Activated CD8-positive, alpha-beta memory T cell treated with anti-CD3 and anti-CD28 coated beads for 1 hour (primary cell): Measurements from ENCODE around the gene NTM.

Experiments
- DNase-seq, 2 donors: peaks; one replicate each; pipeline ENCODE4 v3.0.0-alpha.2; 2020; ENCODE audit warnings: low read depth in 1 of 2; ENCODE audit errors: extremely low read depth in 1 of 2

NTM gene

GRCh38 chr11:131632971-131633370, 262.6 kb downstream of the NTM start:
- DNase-seq: no peak

DNA sequence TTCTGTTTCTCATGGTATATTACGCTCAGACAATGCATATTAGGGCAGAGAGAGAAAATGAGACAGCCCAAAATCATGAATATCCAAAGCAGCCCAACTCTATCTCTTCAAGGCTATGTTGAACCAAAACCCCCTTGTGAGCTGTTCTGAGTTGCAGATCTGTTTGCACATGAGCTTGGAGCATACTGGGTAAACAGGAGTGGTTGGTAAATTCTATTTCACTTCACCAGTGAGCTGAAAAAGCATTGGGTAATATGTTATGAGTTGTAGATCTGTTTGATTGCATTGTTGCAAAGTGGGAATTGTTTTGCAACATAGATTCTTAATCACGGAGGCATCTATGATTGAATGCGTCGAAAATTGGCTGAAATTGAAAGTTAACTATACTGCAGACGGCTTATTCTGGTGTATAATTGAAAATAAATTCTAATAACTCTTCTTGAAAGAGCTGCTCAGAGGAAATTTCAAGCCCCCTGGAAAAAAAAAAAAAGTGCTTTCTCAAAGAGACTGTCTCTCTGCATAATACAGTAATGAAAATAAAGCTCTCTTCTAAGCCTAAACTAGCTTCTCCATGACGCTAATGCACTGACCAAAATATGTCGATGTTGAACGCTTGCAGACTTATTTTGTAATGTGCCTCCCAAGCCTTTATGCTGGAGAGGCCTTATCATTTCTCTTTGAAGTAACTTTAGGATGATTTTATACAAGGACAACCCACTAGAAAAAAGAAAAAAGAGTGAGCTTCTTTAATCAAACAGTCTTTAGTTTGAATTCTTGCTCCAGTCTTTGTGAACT, 263.7 kb downstream of the NTM start:
- no peak for DNase-seq

DNA sequence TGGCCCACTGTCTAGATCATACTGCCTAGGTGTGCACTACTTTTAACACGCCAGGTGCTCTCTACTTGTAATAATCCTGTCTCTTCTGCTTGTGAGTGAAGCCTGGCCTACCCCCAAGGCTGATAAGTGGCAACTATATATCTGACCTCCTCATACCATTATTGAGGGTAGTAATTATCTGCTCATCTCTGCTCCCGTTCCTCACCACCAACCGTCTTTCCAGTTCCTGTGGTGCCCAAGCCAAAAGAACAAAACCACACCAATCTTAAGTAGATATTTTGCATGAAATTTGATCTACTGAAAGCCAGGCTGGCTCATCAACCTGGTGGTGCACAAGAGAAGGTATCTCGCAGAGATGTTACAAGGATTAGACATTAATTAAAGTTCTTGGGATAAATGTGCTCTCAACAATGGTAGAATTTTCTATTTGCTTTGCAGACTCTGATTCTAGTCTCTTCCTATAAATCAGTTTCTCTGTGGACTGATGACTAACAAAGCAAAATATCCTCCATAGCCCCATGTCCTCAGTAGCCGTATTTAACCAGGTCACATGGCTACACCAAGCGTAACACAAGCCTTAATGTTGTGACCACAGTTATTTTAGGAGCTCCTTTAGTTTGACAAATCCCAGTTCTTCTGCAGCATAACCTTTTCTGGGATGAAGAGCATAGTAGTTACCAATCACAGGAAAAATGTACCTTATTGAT, 267.2 kb downstream of the NTM start:
- no peak for DNase-seq

DNA sequence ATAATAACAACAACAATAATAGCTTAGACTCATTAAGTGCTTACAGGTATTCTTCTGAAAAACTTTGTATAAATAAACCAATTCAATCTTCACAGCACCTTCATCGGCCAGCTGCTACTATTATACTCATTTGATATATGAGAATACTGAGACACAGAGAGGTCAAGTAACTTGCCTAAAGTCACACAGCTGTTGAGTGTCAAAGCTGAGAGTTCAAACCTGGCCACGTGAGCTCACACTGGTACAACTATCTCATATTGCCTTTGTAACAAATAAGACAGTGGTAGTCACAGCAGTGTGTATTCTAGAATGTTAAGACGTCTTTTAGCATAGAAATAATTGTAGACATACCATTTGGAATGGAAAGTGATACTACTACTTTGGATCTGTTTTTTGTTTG, 268.5 kb downstream of the NTM start:
- no peak for DNase-seq

- no peak for DNase-seq
Observed at GRCh38 chr11:131640320-131640719, 269.9 kb downstream of the NTM start.

- DNase-seq: no peak
Observed at GRCh38 chr11:131642756-131643531, 272.5 kb downstream of the NTM start.

DNA sequence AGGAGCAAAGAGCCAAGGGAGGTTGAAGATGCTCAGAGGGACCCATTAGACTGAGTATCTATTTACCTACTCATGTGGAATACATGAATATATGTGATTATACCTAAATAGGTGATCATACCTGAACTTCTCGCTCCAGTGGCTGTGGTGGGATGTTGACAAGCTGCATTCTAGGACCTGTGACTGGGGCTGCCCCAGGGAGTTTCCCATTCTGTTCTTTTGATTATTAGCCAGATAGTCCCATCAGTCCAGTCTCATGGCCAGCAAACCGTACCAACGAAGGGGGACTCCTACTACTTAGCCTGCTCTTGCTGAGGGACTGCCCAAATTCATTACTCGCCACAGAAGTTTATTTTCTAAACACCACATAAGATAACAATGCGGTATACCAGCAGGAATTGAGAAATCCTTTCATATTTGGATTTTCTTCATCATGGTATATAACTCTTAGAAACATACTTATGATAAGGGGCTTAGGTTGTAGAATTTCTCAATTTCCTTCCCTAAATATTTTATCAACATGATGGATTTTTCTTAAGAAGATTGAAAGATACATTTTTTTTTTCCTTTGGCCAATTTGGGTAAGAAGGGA, 273.9 kb downstream of the NTM start:
- DNase-seq: no peak

GRCh38 chr11:131645237-131645636, 274.8 kb downstream of the NTM start:
- DNase-seq: no peak

DNA sequence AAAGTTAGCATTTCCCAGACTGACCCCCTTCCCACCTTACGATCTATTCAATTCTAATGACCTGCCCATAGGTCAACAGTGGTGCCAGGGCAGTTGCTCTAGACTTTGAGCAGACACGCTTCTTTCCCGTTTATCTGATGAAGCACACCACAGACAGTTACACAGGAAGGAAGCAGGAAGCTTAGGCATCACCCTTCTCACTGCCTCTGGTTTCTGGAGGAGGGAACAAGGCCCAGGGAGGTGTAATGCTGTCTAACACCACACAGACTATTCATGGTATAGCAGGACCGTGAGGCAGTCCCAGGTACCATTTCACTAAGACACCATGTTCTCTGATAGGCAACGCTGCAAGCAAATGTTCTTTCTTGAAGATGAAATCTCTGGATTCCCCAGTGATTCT, 279.4 kb downstream of the NTM start:
- no peak for DNase-seq

GRCh38 chr11:131652231-131652630, 281.8 kb downstream of the NTM start:
- DNase-seq: no peak

GRCh38 chr11:131653260-131653659, 282.8 kb downstream of the NTM start:
- DNase-seq: no peak

DNA sequence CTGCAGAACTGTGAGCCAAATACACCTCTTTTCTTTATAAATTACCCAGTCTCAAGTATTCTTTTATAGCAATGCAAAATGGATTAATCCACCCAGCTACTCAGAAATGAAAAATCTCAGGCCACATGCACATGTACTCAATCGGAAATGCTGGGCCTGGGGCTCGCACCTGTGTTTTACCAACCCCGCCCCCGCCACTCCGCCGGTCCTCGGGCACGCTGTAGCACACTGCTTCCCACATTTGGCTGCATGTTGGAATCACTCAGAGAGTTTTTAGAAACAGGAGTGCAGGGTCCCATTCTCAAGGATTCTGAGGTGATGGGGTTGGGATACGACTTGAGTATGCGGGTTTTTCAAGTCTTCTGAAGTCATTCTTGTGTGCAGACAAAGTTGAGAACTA, 284.4 kb downstream of the NTM start:
- DNase-seq: no peak

- no peak for DNase-seq
Observed at GRCh38 chr11:131656179-131656838, 285.9 kb downstream of the NTM start.

- DNase-seq: no peak
Observed at GRCh38 chr11:131656839-131657211, 286.4 kb downstream of the NTM start.

- DNase-seq: no peak
Observed at GRCh38 chr11:131658414-131658813, 288.0 kb downstream of the NTM start.

DNA sequence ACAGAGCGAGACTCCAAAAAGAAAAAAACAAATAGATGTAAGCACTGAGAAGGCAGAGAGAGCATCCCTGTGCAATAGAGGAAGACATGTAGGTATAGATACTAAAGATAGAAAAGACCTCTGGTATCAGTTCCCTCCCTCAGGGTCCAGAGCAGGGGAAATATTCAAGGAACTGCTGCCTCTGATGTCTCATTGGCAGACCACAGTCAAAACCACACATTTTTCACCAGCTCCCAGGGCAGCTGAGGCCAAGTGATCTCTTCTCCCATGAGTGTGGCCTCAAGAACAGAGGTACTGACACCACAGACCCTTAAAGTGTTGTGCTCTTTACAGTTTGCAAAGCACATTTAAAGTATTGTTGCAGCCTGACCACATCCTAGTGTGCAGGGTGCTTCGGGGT, 288.5 kb downstream of the NTM start:
- DNase-seq: no peak

- DNase-seq: no peak
Observed at GRCh38 chr11:131659931-131660330, 289.5 kb downstream of the NTM start.

- no peak for DNase-seq
Observed at GRCh38 chr11:131661132-131661531, 290.7 kb downstream of the NTM start.

DNA sequence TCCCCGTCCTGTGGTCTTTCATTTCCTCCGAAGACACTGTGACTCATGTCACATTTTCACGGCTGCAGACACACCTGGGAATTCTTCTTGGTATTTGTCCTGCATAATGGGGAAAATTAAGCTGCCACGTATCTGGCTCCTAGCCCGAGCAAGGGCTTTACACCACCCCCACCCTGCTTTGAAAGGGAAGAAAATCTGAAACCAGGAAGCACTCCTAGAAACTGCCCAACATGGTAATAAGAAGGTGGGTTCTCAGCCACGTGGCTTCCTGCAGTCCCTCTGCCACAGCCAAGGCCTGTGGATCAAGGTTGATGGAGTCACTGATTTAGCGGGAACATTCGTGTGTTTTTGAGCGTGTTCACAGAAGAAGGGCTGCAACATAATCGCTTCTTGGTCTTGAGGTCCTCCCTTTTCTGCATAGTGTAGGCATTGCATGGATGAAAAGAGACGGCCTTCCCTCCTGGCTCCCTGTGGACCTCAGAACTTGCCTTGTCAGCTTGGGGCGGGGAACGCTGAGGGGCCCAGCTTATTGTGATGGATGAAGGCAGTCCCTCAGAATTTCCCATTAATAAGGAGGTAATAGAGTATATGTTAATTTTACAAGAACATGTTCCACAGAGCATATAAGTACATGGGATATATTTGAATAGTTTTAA, 292.0 kb downstream of the NTM start:
- DNase-seq: no peak

DNA sequence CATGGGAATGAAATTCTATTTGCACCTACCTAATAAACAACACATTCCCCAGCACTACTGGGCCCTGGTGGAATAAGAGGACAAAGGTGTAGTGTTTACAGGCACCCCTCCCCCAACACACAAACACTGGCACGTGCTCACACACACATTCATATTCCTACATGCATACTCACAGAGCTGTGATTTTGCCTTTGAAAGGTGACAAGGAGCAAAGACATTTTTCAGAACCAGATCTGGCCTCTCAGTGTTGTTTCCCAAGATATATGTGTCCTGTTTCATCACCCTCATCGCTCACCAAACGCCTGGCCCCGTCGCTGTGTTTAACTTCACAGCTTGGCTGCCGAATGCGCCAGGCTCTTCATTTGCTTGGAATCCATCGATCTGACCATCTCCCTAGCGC, 292.6 kb downstream of the NTM start:
- DNase-seq: no peak
